MM.1S (cell line): ENCODE results near the gene AGPAT3.

ENCODE experiments used
- DNase-seq: peaks from one replicate; pipeline ENCODE4 v3.0.0-alpha.2; 2015
- H2AFZ ChIP-seq: fragments of 300-600 bp; sonication (generic); 2 replicates; pipeline ENCODE4 v1.6.0; 2016; ENCODE audit warnings: antibody characterized with exemption, low read length
- H3F3A ChIP-seq: fragments of 300-600 bp; sonication (generic); 2 replicates; pipeline ENCODE4 v1.6.1; 2016; ENCODE audit warnings: mild to moderate bottlenecking, antibody characterized with exemption, low read length, moderate library complexity, mixed read lengths; ENCODE audit not compliant: insufficient read depth
- H3K27ac ChIP-seq: fragments of 300-600 bp; sonication (generic); 2 replicates; pipeline ENCODE4 v1.5.1; 2016; ENCODE audit warnings: mild to moderate bottlenecking, low read length
- H3K27me3 ChIP-seq: fragments of 300-600 bp; sonication (generic); replicated peaks from 2 replicates; pipeline ENCODE4 v1.6.0; 2016; ENCODE audit warnings: low read length; ENCODE audit not compliant: insufficient read depth
- H3K36me3 ChIP-seq: fragments of 300-600 bp; sonication (generic); replicated peaks from 2 replicates; pipeline ENCODE4 v1.6.1; 2016; ENCODE audit warnings: mild to moderate bottlenecking, low read length, mixed read lengths; ENCODE audit not compliant: insufficient read depth
- H3K4me1 ChIP-seq: fragments of 300-600 bp; sonication (generic); 2 replicates; pipeline ENCODE4 v1.6.1; 2016; ENCODE audit warnings: low read length, mixed read lengths
- H3K4me2 ChIP-seq: fragments of 300-600 bp; sonication (generic); 2 replicates; pipeline ENCODE4 v1.6.0; 2016; ENCODE audit warnings: low read depth, low read length
- H3K4me3 ChIP-seq: fragments of 300-600 bp; sonication (generic); 2 replicates; pipeline ENCODE4 v1.5.1; 2016; ENCODE audit warnings: low read length, mixed read lengths
- H3K79me2 ChIP-seq: fragments of 300-600 bp; sonication (generic); 2 replicates; pipeline ENCODE4 v1.6.1; 2016; ENCODE audit warnings: mixed run types, low read length, mixed read lengths
- H3K9ac ChIP-seq: fragments of 300-600 bp; sonication (generic); 2 replicates; pipeline ENCODE4 v1.6.1; 2016; ENCODE audit warnings: low read length, mixed read lengths
- H3K9me2 ChIP-seq: fragments of 300-600 bp; sonication (generic); replicated peaks from 2 replicates; pipeline ENCODE4 v1.6.1; 2016; ENCODE audit warnings: mild to moderate bottlenecking, low read length, mixed read lengths; ENCODE audit not compliant: insufficient read depth
- H3K9me3 ChIP-seq: fragments of 300-600 bp; sonication (generic); replicated peaks from 2 replicates; pipeline ENCODE4 v1.6.1; 2016; ENCODE audit warnings: mild to moderate bottlenecking, low read length, mixed read lengths; ENCODE audit not compliant: insufficient read depth
- H4K20me1 ChIP-seq: fragments of 300-600 bp; sonication (generic); 2 replicates; pipeline ENCODE4 v1.6.1; 2016; ENCODE audit warnings: mild to moderate bottlenecking, low read length, moderate library complexity, mixed read lengths; ENCODE audit not compliant: insufficient read depth
- EZH2 ChIP-seq: fragments of 300-600 bp; sonication (generic); optimal IDR thresholded peaks from 2 replicates; pipeline ENCODE3; 2017; ENCODE audit warnings: low read depth, mild to moderate bottlenecking, antibody characterized with exemption, low read length, mixed read lengths
- EZH2phosphoT487 ChIP-seq: fragments of 300-600 bp; sonication (generic); IDR thresholded peaks from 2 replicates; pipeline ENCODE4 v1.6.1; 2018; ENCODE audit warnings: antibody characterized with exemption, low read length
- TF ChIP-seq, protein P1 (sequence below): fragments of 300-600 bp; sonication (generic); IDR thresholded peaks from 2 replicates; pipeline ENCODE4 v1.5.1; 2016; ENCODE audit warnings: antibody characterized with exemption, low read length, mixed read lengths

AGPAT3 gene

DNA sequence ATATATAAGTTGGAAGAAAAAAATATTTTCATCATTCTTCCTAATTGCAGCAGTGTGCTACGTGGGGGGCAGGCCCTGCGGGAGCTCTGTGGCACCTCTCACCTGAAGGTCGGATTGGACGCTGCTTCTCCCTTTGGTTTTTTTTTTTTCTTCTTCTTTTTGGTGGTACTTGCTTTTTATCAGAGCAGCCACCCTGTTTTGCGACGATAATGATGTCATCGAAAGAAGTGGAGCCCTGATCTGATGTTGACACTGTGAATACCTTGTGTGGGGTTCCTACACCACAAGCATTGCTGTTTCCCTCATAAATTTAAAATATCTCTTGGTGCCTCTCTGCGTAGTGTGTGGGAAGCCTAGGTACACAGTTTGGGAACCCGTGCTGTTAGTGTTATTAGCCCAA lies 152.6 kb downstream of the AGPAT3 start:
- no peaks in the 10 kb centered on the region for H3K27me3 ChIP-seq
- H3K79me2 ChIP-seq, result peaks cover 99% of the 10 kb centered on the region
- no peak overlapping the region for H3K4me3 ChIP-seq
- no peak overlapping the region for H2AFZ ChIP-seq
- no peaks in the 10 kb centered on the region for H3K36me3 ChIP-seq
- no peak for TF ChIP-seq EZH2
- TF ChIP-seq, protein P1, sequence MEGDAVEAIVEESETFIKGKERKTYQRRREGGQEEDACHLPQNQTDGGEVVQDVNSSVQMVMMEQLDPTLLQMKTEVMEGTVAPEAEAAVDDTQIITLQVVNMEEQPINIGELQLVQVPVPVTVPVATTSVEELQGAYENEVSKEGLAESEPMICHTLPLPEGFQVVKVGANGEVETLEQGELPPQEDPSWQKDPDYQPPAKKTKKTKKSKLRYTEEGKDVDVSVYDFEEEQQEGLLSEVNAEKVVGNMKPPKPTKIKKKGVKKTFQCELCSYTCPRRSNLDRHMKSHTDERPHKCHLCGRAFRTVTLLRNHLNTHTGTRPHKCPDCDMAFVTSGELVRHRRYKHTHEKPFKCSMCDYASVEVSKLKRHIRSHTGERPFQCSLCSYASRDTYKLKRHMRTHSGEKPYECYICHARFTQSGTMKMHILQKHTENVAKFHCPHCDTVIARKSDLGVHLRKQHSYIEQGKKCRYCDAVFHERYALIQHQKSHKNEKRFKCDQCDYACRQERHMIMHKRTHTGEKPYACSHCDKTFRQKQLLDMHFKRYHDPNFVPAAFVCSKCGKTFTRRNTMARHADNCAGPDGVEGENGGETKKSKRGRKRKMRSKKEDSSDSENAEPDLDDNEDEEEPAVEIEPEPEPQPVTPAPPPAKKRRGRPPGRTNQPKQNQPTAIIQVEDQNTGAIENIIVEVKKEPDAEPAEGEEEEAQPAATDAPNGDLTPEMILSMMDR, result no peak
- no peak for TF ChIP-seq EZH2phosphoT487
- peaks cover 42% of the 10 kb centered on the region for H3F3A ChIP-seq
- H3K9ac ChIP-seq, result no peak overlapping the region
- no peak for DNase-seq
- no peaks in the 10 kb centered on the region for H3K9me3 ChIP-seq
- H3K4me2 ChIP-seq, result no peak overlapping the region
- peaks cover 35% of the 10 kb centered on the region for H3K4me1 ChIP-seq
- H4K20me1 ChIP-seq, result peaks cover 78% of the 10 kb centered on the region
- H3K27ac ChIP-seq, result no peak overlapping the region
- no peaks in the 10 kb centered on the region for H3K9me2 ChIP-seq

DNA sequence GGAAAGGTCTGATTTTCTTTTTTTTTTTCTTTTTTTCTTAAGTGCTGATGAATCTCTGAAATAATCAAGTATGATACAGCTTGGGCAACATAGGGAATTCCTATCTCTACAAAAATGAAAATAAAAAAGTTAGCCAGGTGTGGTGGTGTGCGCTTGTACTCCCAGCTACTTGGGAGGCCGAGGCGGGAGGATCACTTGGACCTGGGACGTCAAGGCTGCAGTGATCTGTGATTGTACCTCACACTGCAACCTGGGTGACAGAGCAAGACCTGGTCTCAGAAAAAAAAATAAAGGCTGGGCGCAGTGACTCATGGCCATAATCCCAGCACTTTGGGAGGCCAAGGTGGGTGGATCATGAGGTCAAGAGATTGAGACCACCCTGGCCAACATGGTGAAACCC lies 153.1 kb downstream of the AGPAT3 start:
- Histone ChIP-seq H3K36me3 (no peaks in the 10 kb centered on the region), H3K27me3 (no peaks in the 10 kb centered on the region), H3K9me3 (no peaks in the 10 kb centered on the region), H3K79me2 (peaks cover 100% of the 10 kb centered on the region), H3K4me1 (peaks cover 34% of the 10 kb centered on the region), H2AFZ (no peak overlapping the region), H4K20me1 (peaks cover 78% of the 10 kb centered on the region), H3K27ac (no peak overlapping the region), H3K9me2 (no peaks in the 10 kb centered on the region), H3K4me3 (no peak overlapping the region), H3K9ac (no peak overlapping the region), H3K4me2 (no peak overlapping the region), H3F3A (peaks cover 37% of the 10 kb centered on the region)
- no peak for DNase-seq
- TF ChIP-seq EZH2 (no peak), EZH2phosphoT487 (no peak)
- TF ChIP-seq, protein P1, result no peak

DNA sequence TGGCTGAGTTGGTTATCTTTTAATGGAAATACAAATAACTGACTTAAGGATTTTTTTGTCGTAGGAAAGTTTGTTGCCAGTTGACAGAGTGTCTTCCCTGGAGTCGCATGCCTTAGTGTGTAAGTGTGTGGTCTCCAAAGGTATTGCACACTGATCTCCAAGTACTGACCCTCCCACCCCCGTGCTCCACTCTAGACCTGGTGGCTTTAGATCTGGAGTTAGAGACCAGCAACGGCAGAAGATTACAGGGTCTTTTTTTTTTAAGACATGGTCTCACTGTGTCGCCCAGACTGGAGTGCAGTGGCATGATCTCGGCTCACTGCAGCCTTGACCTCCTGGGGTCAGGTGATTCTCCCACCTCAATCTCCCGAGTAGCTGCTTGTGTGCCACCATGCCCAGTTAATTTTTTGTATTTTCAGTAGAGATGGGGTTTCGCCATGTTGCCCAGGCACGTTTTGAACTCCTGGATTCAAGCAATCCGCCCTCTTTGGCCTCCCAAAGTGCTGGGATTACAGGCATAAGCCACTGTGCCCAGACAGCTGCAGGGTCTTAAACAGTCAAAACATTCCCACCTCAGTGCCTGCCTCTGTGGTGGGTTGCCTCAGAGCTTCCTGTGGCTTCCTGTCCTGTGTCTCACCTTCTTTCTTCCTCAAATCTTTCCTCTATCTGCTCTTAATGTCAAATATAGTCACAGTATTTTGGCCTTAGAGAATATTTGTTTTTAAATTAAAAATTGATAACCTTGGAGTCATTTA lies 154.0 kb downstream of the AGPAT3 start:
- no peak overlapping the region for H3K4me2 ChIP-seq
- no peak overlapping the region for H3K4me3 ChIP-seq
- no peak overlapping the region for H2AFZ ChIP-seq

More for the DNA sequence above, 154.0 kb downstream of the AGPAT3 start:
- no peaks in the 10 kb centered on the region for H3K27me3 ChIP-seq
- H4K20me1 ChIP-seq, result peaks cover 76% of the 10 kb centered on the region
- no peak for TF ChIP-seq EZH2phosphoT487
- no peak for TF ChIP-seq EZH2
- TF ChIP-seq, protein P1, result no peak
- no peak for DNase-seq
- peaks cover 100% of the 10 kb centered on the region for H3K79me2 ChIP-seq
- no peaks in the 10 kb centered on the region for H3K36me3 ChIP-seq
- H3K9me2 ChIP-seq, result no peaks in the 10 kb centered on the region
- H3K9ac ChIP-seq, result no peak overlapping the region
- no peaks in the 10 kb centered on the region for H3K9me3 ChIP-seq
- peaks cover 26% of the 10 kb centered on the region for H3K4me1 ChIP-seq
- peaks cover 28% of the 10 kb centered on the region for H3F3A ChIP-seq
- no peak overlapping the region for H3K27ac ChIP-seq
